ENCODE results near the gene SMARCA1. TPM values are rescaled to one million over a fixed set of nuclear protein-coding genes. Genes with fewer than 3 reads are reported as not detected.

Gene SMARCA1
- total and polyA plus RNA-seq, 2 donors (not counting 1 experiment from before 2014, with no cell fraction given) = 0.07 to 0.39 TPM

DNA sequence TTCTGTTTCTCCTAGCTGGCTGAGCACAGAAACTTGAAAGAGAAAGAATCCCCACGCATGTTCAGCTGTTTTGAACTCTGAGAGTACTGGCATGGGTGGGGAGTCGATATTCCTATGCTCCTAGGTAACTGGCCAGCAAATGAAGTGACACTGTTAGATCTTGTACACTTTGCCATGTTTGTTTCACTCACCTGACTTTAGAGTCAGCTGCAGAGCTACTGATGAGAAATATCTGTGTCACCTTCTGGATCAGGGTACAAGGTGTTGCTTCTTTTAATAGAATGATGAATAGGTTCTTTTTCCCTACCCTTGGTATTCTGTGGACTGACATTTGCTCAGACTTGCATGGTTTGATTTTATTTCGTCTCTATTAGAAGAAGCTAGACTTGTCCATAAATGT, 45.1 kb upstream of the SMARCA1 start:
- no peaks in the 10 kb centered on the region for H3K79me2 ChIP-seq (ENCODE audit: control insufficient read depth, insufficient read depth, low read length)
- no peak overlapping the region for H2AFZ ChIP-seq (ENCODE audit: insufficient read depth, low read depth, low read length, poor library complexity, severe bottlenecking)
- H3K9me3 Mint-ChIP-seq (ENCODE audit: insufficient read depth) = no peaks in the 10 kb centered on the region
- peaks cover 0 to 2% of the 10 kb centered on the region in 2 experiments for H3K36me3 ChIP-seq (replicated peaks in 1 of 2; ENCODE audit: control extremely low read depth in 1 of 2, control insufficient read depth in 1 of 2, extremely low read depth in 1 of 2, insufficient read depth in 2 of 2, low read length in 1 of 2)
- H3K4me3 Mint-ChIP-seq = no peak overlapping the region
- POLR2A ChIA-PET = no interaction called here
- no peaks in the 10 kb centered on the region for H3K9me3 ChIP-seq (ENCODE audit: control extremely low read depth in 1 of 3, control insufficient read depth in 2 of 3, insufficient read depth in 1 of 3, low read length in 2 of 3)
- peaks cover 7% of the 10 kb centered on the region for H3K4me1 Mint-ChIP-seq
- H3K27ac Mint-ChIP-seq = no peak overlapping the region
- no peak for ATAC-seq (ENCODE audit: low read depth)
- H3K4me1 ChIP-seq (ENCODE audit: control insufficient read depth in 2 of 2, insufficient read depth in 2 of 2, low read length in 2 of 2) = peaks cover 0 to 4% of the 10 kb centered on the region in 2 donors
- H3K4me3 ChIP-seq (ENCODE audit: control extremely low read depth in 1 of 5, extremely low read depth in 1 of 5, insufficient read depth in 1 of 5, low read depth in 2 of 5, low read length in 4 of 5) = no peak overlapping the region
- no peak overlapping the region for H3K27ac ChIP-seq (ENCODE audit: low read length in 2 of 2)
- H3K4me2 ChIP-seq (replicated peaks; ENCODE audit: low read depth, low read length, poor library complexity, severe bottlenecking) = no peak overlapping the region
- no CpG with 5 or more reads among the region's 3 CpGs for whole genome bisulfite sequencing (ENCODE audit: insufficient coverage)
- CTCF ChIA-PET = no interaction called here
- H4K20me1 ChIP-seq (ENCODE audit: control insufficient read depth, insufficient read depth, low read length, poor library complexity, severe bottlenecking) = no peaks in the 10 kb centered on the region
- TF ChIP-seq EZH2 (IDR thresholded peaks at IDR 0.05; ENCODE audit: borderline replicate concordance, insufficient read depth, low read depth, low read length, poor library complexity, severe bottlenecking) = no peak
- TF ChIP-seq, protein P1, sequence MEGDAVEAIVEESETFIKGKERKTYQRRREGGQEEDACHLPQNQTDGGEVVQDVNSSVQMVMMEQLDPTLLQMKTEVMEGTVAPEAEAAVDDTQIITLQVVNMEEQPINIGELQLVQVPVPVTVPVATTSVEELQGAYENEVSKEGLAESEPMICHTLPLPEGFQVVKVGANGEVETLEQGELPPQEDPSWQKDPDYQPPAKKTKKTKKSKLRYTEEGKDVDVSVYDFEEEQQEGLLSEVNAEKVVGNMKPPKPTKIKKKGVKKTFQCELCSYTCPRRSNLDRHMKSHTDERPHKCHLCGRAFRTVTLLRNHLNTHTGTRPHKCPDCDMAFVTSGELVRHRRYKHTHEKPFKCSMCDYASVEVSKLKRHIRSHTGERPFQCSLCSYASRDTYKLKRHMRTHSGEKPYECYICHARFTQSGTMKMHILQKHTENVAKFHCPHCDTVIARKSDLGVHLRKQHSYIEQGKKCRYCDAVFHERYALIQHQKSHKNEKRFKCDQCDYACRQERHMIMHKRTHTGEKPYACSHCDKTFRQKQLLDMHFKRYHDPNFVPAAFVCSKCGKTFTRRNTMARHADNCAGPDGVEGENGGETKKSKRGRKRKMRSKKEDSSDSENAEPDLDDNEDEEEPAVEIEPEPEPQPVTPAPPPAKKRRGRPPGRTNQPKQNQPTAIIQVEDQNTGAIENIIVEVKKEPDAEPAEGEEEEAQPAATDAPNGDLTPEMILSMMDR (IDR thresholded peaks at IDR 0.05) = no peak
- no peak for DNase-seq
- H3K9ac ChIP-seq (ENCODE audit: low read length) = no peak overlapping the region
- intact Hi-C loops (cut with micrococcal nuclease) = no loop called here
- H3K27me3 Mint-ChIP-seq = no peaks in the 10 kb centered on the region
- H3K27me3 ChIP-seq (replicated peaks in 1 of 4; ENCODE audit: control extremely low read depth in 1 of 4, control insufficient read depth in 3 of 4, insufficient read depth in 4 of 4, low read length in 3 of 4) = no peaks in the 10 kb centered on the region

DNA sequence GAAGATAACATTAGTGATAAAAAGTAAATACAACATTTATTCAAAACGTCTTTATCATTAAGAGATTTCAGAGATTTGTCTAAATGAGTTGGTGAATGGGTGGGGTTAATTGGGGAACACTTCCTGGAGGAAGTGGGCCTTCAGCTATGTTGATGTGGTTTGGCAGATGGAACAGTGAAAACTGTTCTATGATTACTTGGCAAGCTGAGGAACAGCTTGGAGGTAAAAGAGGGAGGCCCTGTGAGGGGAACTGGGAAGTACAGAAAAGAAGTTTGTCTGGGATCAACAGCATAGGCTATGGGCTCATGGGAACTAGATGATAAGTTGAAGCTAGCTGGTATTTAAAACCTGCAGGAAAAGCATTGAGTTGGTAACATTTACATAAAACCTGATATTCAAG, 42.8 kb upstream of the SMARCA1 start:
- POLR2A ChIA-PET = no interaction called here

More for the DNA sequence above, 42.8 kb upstream of the SMARCA1 start:
- Histone ChIP-seq H3K9ac (ENCODE audit: low read length) (no peak overlapping the region), H4K20me1 (ENCODE audit: control insufficient read depth, insufficient read depth, low read length, poor library complexity, severe bottlenecking) (no peaks in the 10 kb centered on the region), H3K27ac (ENCODE audit: low read length in 2 of 2) (no peak overlapping the region), H3K4me1 (ENCODE audit: control insufficient read depth in 2 of 2, insufficient read depth in 2 of 2, low read length in 2 of 2) (peaks cover 0 to 4% of the 10 kb centered on the region in 2 donors), H3K9me3 (ENCODE audit: control extremely low read depth in 1 of 3, control insufficient read depth in 2 of 3, insufficient read depth in 1 of 3, low read length in 2 of 3) (no peaks in the 10 kb centered on the region), H3K79me2 (ENCODE audit: control insufficient read depth, insufficient read depth, low read length) (no peaks in the 10 kb centered on the region), H3K27me3 (replicated peaks in 1 of 4; ENCODE audit: control extremely low read depth in 1 of 4, control insufficient read depth in 3 of 4, insufficient read depth in 4 of 4, low read length in 3 of 4) (no peaks in the 10 kb centered on the region), H3K4me2 (replicated peaks; ENCODE audit: low read depth, low read length, poor library complexity, severe bottlenecking) (no peak overlapping the region), H3K4me3 (ENCODE audit: control extremely low read depth in 1 of 5, extremely low read depth in 1 of 5, insufficient read depth in 1 of 5, low read depth in 2 of 5, low read length in 4 of 5) (no peak overlapping the region), H3K36me3 (replicated peaks in 1 of 2; ENCODE audit: control extremely low read depth in 1 of 2, control insufficient read depth in 1 of 2, extremely low read depth in 1 of 2, insufficient read depth in 2 of 2, low read length in 1 of 2) (peaks cover 0 to 2% of the 10 kb centered on the region in 2 experiments), H2AFZ (ENCODE audit: insufficient read depth, low read depth, low read length, poor library complexity, severe bottlenecking) (no peak overlapping the region)
- TF ChIP-seq, protein P1 (IDR thresholded peaks at IDR 0.05) = no peak
- no peak for TF ChIP-seq EZH2 (IDR thresholded peaks at IDR 0.05; ENCODE audit: borderline replicate concordance, insufficient read depth, low read depth, low read length, poor library complexity, severe bottlenecking)
- CTCF ChIA-PET = no interaction called here
- Mint-ChIP-seq H3K4me1 (peaks cover 7% of the 10 kb centered on the region), H3K27me3 (no peaks in the 10 kb centered on the region), H3K4me3 (no peak overlapping the region), H3K27ac (no peak overlapping the region), H3K9me3 (ENCODE audit: insufficient read depth) (no peaks in the 10 kb centered on the region)
- DNase-seq = no peak
- intact Hi-C loops (cut with micrococcal nuclease) = no loop called here
- no CpG with 5 or more reads among the region's 1 CpG for WGBS (ENCODE audit: insufficient coverage)
- no peak for ATAC-seq (ENCODE audit: low read depth)
